HepG2 (cell line): ENCODE data around the gene PKNOX2. TPM values are rescaled to one million over a fixed set of nuclear protein-coding genes. Genes with fewer than 3 reads are reported as not detected.

Experiments
- ATAC-seq: fragments of 200-7000 bp; cut with Tn5 transposase; 3 replicates; pipeline ENCODE4 v1.9.1; 2020; ENCODE audit warnings: mild to moderate bottlenecking, moderate library complexity
- BruUV-seq: library from RNA; stranded (reverse); fragments of 400-500 nt; replicated peaks from 2 replicates; lab custom pipeline; 2021; lab: Mats Ljungman, UMichigan
- CTCF ChIA-PET: fragments of 300-600 bp; formaldehyde crosslinking; extraction: SDS; loops from one replicate; lab custom pipeline; 2021; ENCODE audit warnings: low total read pairs, inconsistent platforms, low intra/inter-chr PET ratio; lab: Yijun Ruan, JAX
- POLR2A ChIA-PET: fragments of 350-600 bp; sonication (Branson Sonifier 250); formaldehyde crosslinking; loops from one replicate; lab custom pipeline; 2020; ENCODE audit warnings: antibody characterized with exemption, inconsistent platforms; lab: Yijun Ruan, JAX
- DNase-seq: peaks from one replicate; pipeline ENCODE4 v3.0.0-alpha.2; 2015; ENCODE audit warnings: low spot score
- FAIRE-seq: peaks from 3 replicates; lab custom pipeline; 2011; peaks lifted over from hg19 to GRCh38; lab: Jason Lieb, UNC
- H2AFZ ChIP-seq: one replicate; pipeline ENCODE4 v1.6.1; 2011; ENCODE audit warnings: low read length, inconsistent platforms
- H3K27ac ChIP-seq: fragments of 300-600 bp; 3 replicates; pipeline ENCODE4 v1.8.0; 2011; ENCODE audit warnings: mixed run types, mild to moderate bottlenecking, mixed read lengths, low read length, inconsistent platforms; ENCODE audit not compliant: insufficient read depth; ENCODE audit errors: extremely low read length
- H3K27me3 ChIP-seq, 2 experiments: fragments of 200-600 bp in 1 of 2; 2 replicates in 1 of 2; 3 replicates in 1 of 2; pipeline versions ENCODE4 v1.6.0 to v1.8.0; 2011; ENCODE audit warnings: low read length in 2 of 2, mild to moderate bottlenecking in 2 of 2, moderate library complexity in 2 of 2, inconsistent platforms in 1 of 2; ENCODE audit not compliant: insufficient read depth in 2 of 2, control insufficient read depth in 1 of 2
- H3K36me3 ChIP-seq, 2 experiments: fragments of 200-600 bp in 1 of 2; replicated peaks in 1 of 2; 2 replicates in 1 of 2; 3 replicates in 1 of 2; pipeline versions ENCODE4 v1.5.1 to v1.8.0; 2011; ENCODE audit warnings: low read length in 2 of 2, inconsistent platforms in 1 of 2; ENCODE audit not compliant: insufficient read depth in 2 of 2, control insufficient read depth in 1 of 2
- H3K4me1 ChIP-seq: 2 replicates; pipeline ENCODE4 v1.5.1; 2012; ENCODE audit warnings: low read length, inconsistent platforms; ENCODE audit not compliant: insufficient read depth
- H3K4me2 ChIP-seq: 2 replicates; pipeline ENCODE4 v1.6.0; 2011; ENCODE audit warnings: low read depth, low read length, inconsistent platforms
- H3K4me3 ChIP-seq, 3 experiments: fragments of 200-600 bp in 1 of 3; sonication (generic), shearing (Covaris generic) in 1 of 3; replicated peaks in 1 of 3; 2 replicates each; pipeline ENCODE4 v1.5.1; 2011 to 2016; ENCODE audit warnings: low read length in 3 of 3, inconsistent platforms in 2 of 3, low read depth in 2 of 3, mild to moderate bottlenecking in 2 of 3, control low read depth in 1 of 3, mixed read lengths in 1 of 3; ENCODE audit not compliant: insufficient read depth in 1 of 3
- H3K79me2 ChIP-seq: one replicate; pipeline ENCODE4 v1.6.1; 2011; ENCODE audit warnings: low read length, inconsistent platforms; ENCODE audit not compliant: insufficient read depth
- H3K9ac ChIP-seq: 2 replicates; pipeline ENCODE4 v1.6.0; 2011; ENCODE audit warnings: mild to moderate bottlenecking, low read depth, low read length, inconsistent platforms; ENCODE audit not compliant: insufficient read depth
- H3K9me3 ChIP-seq: 2 replicates; pipeline ENCODE4 v1.5.1; 2012; ENCODE audit warnings: mild to moderate bottlenecking, low read length
- H4K20me1 ChIP-seq: 2 replicates; pipeline ENCODE4 v1.6.0; 2011; ENCODE audit warnings: inconsistent platforms, mild to moderate bottlenecking, low read length, moderate library complexity; ENCODE audit not compliant: insufficient read depth
- BRCA1 ChIP-seq: sonication (generic); formaldehyde crosslinking; IDR thresholded peaks from 2 replicates; pipeline ENCODE4 v1.4.0; 2020; ENCODE audit warnings: missing genetic modification reagents
- E2F2 ChIP-seq: sonication (generic); formaldehyde crosslinking; IDR thresholded peaks from 2 replicates; pipeline ENCODE4 v1.4.0; 2020; ENCODE audit warnings: missing genetic modification reagents, borderline replicate concordance
- FOXC1 ChIP-seq: sonication (generic); formaldehyde crosslinking; IDR thresholded peaks from 2 replicates; pipeline ENCODE4 v1.8.0; 2022; ENCODE audit warnings: mild to moderate bottlenecking, missing genetic modification reagents, borderline replicate concordance
- HNRNPLL ChIP-seq: fragments of 200-400 bp; formaldehyde crosslinking; IDR thresholded peaks from 2 replicates; pipeline ENCODE4 v1.6.1; 2017; ENCODE audit warnings: mild to moderate bottlenecking, low read depth, low read length; ENCODE audit not compliant: poor library complexity, severe bottlenecking
- MAFF ChIP-seq: IDR thresholded peaks from 2 replicates; pipeline ENCODE4 v1.6.1; 2011; ENCODE audit warnings: low read depth, low read length, improper control_type of control experiment
- MBNL3 ChIP-seq: fragments of 250-450 bp; sonication (Bioruptor Pico); conservative IDR thresholded peaks from 2 replicates; pipeline ENCODE4 v1.8.0; 2022; ENCODE audit warnings: mild to moderate bottlenecking, inconsistent platforms
- NKX3-1 ChIP-seq: sonication (generic); formaldehyde crosslinking; IDR thresholded peaks from 2 replicates; pipeline ENCODE4 v1.5.0; 2020; ENCODE audit warnings: missing genetic modification reagents
- NR2F6 ChIP-seq, 2 experiments: IDR thresholded peaks; 2 replicates each; pipeline ENCODE4 v1.6.1; 2016; ENCODE audit warnings: antibody characterized with exemption in 1 of 2, mild to moderate bottlenecking in 1 of 2
- PPARG ChIP-seq: conservative IDR thresholded peaks from 2 replicates; pipeline ENCODE4 v1.6.1; 2016; ENCODE audit warnings: missing biosample characterization, missing genetic modification reagents
- SALL2 ChIP-seq: sonication (generic); formaldehyde crosslinking; IDR thresholded peaks from 2 replicates; pipeline ENCODE4 v1.8.1; 2023; ENCODE audit warnings: mild to moderate bottlenecking, missing genetic modification reagents, inconsistent platforms
- ZC3H13 ChIP-seq: sonication (generic); formaldehyde crosslinking; IDR thresholded peaks from 2 replicates; pipeline ENCODE4 v1.8.1; 2023; ENCODE audit warnings: mild to moderate bottlenecking, missing genetic modification reagents, moderate library complexity
- ZFP36L2 ChIP-seq: sonication (generic); formaldehyde crosslinking; IDR thresholded peaks from 2 replicates; pipeline ENCODE4 v1.4.0; 2020; ENCODE audit warnings: missing genetic modification reagents
- ZFP41 ChIP-seq: sonication (generic); formaldehyde crosslinking; IDR thresholded peaks from 2 replicates; pipeline ENCODE4 v1.4.0; 2020; ENCODE audit warnings: mild to moderate bottlenecking, missing genetic modification reagents, borderline replicate concordance
- ZMYM4 ChIP-seq: sonication (generic); formaldehyde crosslinking; IDR thresholded peaks from 2 replicates; pipeline ENCODE4 v1.8.1; 2023; ENCODE audit warnings: mild to moderate bottlenecking, missing genetic modification reagents
- ZNF563 ChIP-seq: sonication (generic); formaldehyde crosslinking; IDR thresholded peaks from 2 replicates; pipeline ENCODE4 v1.8.0; 2022; ENCODE audit warnings: mild to moderate bottlenecking, moderate library complexity, missing genetic modification reagents
- ZNF589 ChIP-seq: sonication (generic); formaldehyde crosslinking; conservative IDR thresholded peaks from 2 replicates; pipeline ENCODE4 v1.8.0; 2022; ENCODE audit warnings: mild to moderate bottlenecking, moderate library complexity, missing genetic modification reagents
- WGBS: methylation state at CpG from one replicate; pipeline ENCODE4 v1.1.6; 2017; ENCODE audit warnings: low lambda C conversion rate; 5-methylcytosine and 5-hydroxymethylcytosine counted together
- in situ Hi-C: cut with HindIII; loops from 2 replicates; pipeline ENCODE4 v1.10.0; 2017; ENCODE audit warnings: low pct_unique_long_range_greater_than_20kb; ENCODE audit not compliant: extremely low pct_ligation_motif_present
- intact Hi-C: fragments of 100-400 bp; cut with micrococcal nuclease; formaldehyde crosslinking; loops from one replicate; pipeline ENCODE4 v1.10.0; 2022; ENCODE audit not compliant: unreplicated experiment
- polyA plus RNA-seq, 8 experiments: library from polyadenylated mRNA; depleted of rRNA in 3 of 8; stranded (reverse) in 7 of 8; unstranded in 1 of 8; fragments of >200 nt; fragmentation: Illumina TruSeq in 4 of 8; extraction: Trizol in 4 of 8; gene quantifications; 2 replicates each; pipeline versions ENCODE4 v1.2.1 to v1.2.3, GENCODE V29; 2011 to 2016; ENCODE audit warnings: low read depth in 4 of 8, missing spikeins in 1 of 8, mixed read lengths in 1 of 8; ENCODE audit not compliant: insufficient read depth in 1 of 8
- total RNA-seq, 5 experiments: library from RNA; depleted of rRNA; stranded (reverse); fragments of >200 nt; fragmentation: Illumina TruSeq; extraction: Trizol; gene quantifications; 2 replicates each; pipeline ENCODE4 v1.2.3, GENCODE V29; 2016; ENCODE audit warnings: low read depth in 1 of 5
- TF ChIP-seq, protein P1 (sequence below): sonication (generic); formaldehyde crosslinking; IDR thresholded peaks from 2 replicates; pipeline ENCODE4 v1.9.0; 2021; ENCODE audit warnings: missing genetic modification reagents, mild to moderate bottlenecking, borderline replicate concordance

The PKNOX2 gene
- total and polyA plus RNA-seq, 2 of the 13 experiments (the other 11 are each of a cell fraction or from before 2014, with no cell fraction given): not detected

DNA sequence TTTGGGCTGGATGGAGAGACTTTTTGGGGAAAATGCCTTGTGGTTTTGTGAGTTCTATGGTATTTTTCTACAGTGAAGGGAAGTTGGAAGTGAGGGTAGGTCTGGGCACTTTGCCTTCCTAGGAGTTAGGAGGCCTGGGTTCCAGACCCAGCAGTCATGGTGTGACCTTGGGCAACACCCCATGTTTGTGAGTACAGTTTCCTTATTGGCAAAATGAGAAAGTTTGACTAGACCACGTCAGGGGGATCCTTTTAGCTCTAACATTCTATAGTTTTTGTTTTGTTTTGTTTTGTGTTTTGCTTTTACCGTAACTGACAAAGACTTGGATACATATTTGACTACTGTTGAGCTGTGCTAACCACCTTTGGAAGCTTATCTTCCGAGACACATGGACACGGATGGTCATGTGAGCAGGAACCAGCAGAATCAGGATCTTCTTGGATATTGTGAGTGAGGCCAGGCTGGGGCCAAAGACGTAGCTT lies 109.0 kb downstream of the PKNOX2 start:
- DNase-seq (no peak), ATAC-seq (no peak), FAIRE-seq (no peak)
- no peak overlapping the region for H3K9ac ChIP-seq
- no peak for TF ChIP-seq SALL2 (CRISPR knock-in tag)
- WGBS: 21% methylated on average over 5 of the region's 5 CpGs
- intact Hi-C loops: no loop called here
- ChIA-PET CTCF (no interaction called here), POLR2A (no interaction called here)
- no peak overlapping the region for H3K27ac ChIP-seq
- no peak overlapping the region for H2AFZ ChIP-seq
- H4K20me1 ChIP-seq: no peaks in the 10 kb centered on the region
- no peaks in the 10 kb centered on the region for H3K9me3 ChIP-seq
- H3K4me1 ChIP-seq: peaks cover 15% of the 10 kb centered on the region
- in situ Hi-C loops: no loop called here
- no peak overlapping the region for H3K4me3 ChIP-seq
- BruUV-seq: no TSS peak
- H3K36me3 ChIP-seq: no peaks in the 10 kb centered on the region
- no peaks in the 10 kb centered on the region for H3K79me2 ChIP-seq
- no peak overlapping the region for H3K4me2 ChIP-seq
- peaks cover 4 to 48% of the 10 kb centered on the region in 2 experiments; a peak in 3 of 5 replicates for H3K27me3 ChIP-seq

- in situ Hi-C loops (no loop called here), intact Hi-C loops (no loop called here)
- FAIRE-seq (no peak), ATAC-seq (no peak), DNase-seq (no peak)
- Histone ChIP-seq H3K27ac (no peak overlapping the region), H3K9ac (no peak overlapping the region), H3K9me3 (no peaks in the 10 kb centered on the region), H3K36me3 (no peaks in the 10 kb centered on the region), H3K4me3 (no peak overlapping the region), H3K79me2 (no peaks in the 10 kb centered on the region), H3K4me2 (no peak overlapping the region), H3K27me3 (peaks cover 4 to 55% of the 10 kb centered on the region in 2 experiments; a peak in 3 of 5 replicates), H4K20me1 (no peaks in the 10 kb centered on the region), H3K4me1 (peaks cover 15% of the 10 kb centered on the region), H2AFZ (no peak overlapping the region)
- no TSS peak for BruUV-seq
- ChIA-PET POLR2A (no interaction called here), CTCF (no interaction called here)
- 51% methylated on average over 11 of the region's 11 CpGs for WGBS
- TF ChIP-seq NR2F6 (IDR thresholded peaks at IDR 0.05) (no peak), NR2F6 (CRISPR knock-in tag; IDR thresholded peaks at IDR 0.05) (no peak), PPARG (no peak), ZNF563 (CRISPR knock-in tag) (no peak), ZC3H13 (CRISPR knock-in tag) (no peak), ZFP41 (CRISPR knock-in tag) (no peak), ZFP36L2 (CRISPR knock-in tag) (no peak), ZMYM4 (CRISPR knock-in tag) (no peak), E2F2 (CRISPR knock-in tag) (no peak), HNRNPLL (no peak), MBNL3 (CRISPR knock-in tag) (no peak), ZNF589 (CRISPR knock-in tag) (no peak), MAFF (no peak), FOXC1 (CRISPR knock-in tag) (no peak), NKX3-1 (CRISPR knock-in tag) (no peak), BRCA1 (CRISPR knock-in tag) (no peak)
- TF ChIP-seq, protein P1, sequence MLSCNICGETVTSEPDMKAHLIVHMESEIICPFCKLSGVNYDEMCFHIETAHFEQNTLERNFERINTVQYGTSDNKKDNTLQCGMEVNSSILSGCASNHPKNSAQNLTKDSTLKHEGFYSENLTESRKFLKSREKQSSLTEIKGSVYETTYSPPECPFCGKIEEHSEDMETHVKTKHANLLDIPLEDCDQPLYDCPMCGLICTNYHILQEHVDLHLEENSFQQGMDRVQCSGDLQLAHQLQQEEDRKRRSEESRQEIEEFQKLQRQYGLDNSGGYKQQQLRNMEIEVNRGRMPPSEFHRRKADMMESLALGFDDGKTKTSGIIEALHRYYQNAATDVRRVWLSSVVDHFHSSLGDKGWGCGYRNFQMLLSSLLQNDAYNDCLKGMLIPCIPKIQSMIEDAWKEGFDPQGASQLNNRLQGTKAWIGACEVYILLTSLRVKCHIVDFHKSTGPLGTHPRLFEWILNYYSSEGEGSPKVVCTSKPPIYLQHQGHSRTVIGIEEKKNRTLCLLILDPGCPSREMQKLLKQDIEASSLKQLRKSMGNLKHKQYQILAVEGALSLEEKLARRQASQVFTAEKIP (CRISPR knock-in tag): no peak
Measured at GRCh38 chr11:125274309-125274708, 109.8 kb downstream of the PKNOX2 start.
